OCI-LY1 (cell line): Measurements from ENCODE around the gene DBR1.

ENCODE experiments used
- H2AFZ ChIP-seq: fragments of 200-600 bp; sonication (generic), shearing (Covaris generic); 2 replicates; pipeline ENCODE4 v1.6.0; 2014; ENCODE audit warnings: antibody characterized with exemption, mild to moderate bottlenecking, low read length
- H3F3A ChIP-seq: fragments of 200-600 bp; sonication (generic), shearing (Covaris generic); 2 replicates; pipeline ENCODE4 v1.6.0; 2014; ENCODE audit warnings: mild to moderate bottlenecking, antibody characterized with exemption, low read length, moderate library complexity; ENCODE audit not compliant: insufficient read depth
- H3K27ac ChIP-seq: fragments of 200-600 bp; sonication (generic); 2 replicates; pipeline ENCODE4 v1.5.1; 2014; ENCODE audit warnings: low read length, mixed run types, mild to moderate bottlenecking, low read depth; ENCODE audit not compliant: poor library complexity, severe bottlenecking
- H3K27me3 ChIP-seq: fragments of 200-600 bp; sonication (generic); 2 replicates; pipeline ENCODE4 v1.6.0; 2014; ENCODE audit warnings: antibody characterized with exemption, mild to moderate bottlenecking, low read length, moderate library complexity; ENCODE audit not compliant: insufficient read depth
- H3K36me3 ChIP-seq: fragments of 200-600 bp; sonication (generic); 2 replicates; pipeline ENCODE4 v1.6.1; 2014; ENCODE audit warnings: mild to moderate bottlenecking, antibody characterized with exemption, low read length, moderate library complexity, mixed read lengths; ENCODE audit not compliant: insufficient read depth
- H3K4me1 ChIP-seq: fragments of 200-600 bp; sonication (generic); 2 replicates; pipeline ENCODE4 v1.5.1; 2014; ENCODE audit warnings: mild to moderate bottlenecking, low read length, moderate library complexity; ENCODE audit not compliant: insufficient read depth, severe bottlenecking
- H3K4me2 ChIP-seq: fragments of 200-600 bp; sonication (generic), shearing (Covaris generic); 2 replicates; pipeline ENCODE4 v1.6.1; 2014; ENCODE audit warnings: low read length
- H3K4me3 ChIP-seq: fragments of 200-600 bp; sonication (generic); 2 replicates; pipeline ENCODE4 v1.5.1; 2014; ENCODE audit warnings: low read length, low read depth, mild to moderate bottlenecking, mixed read lengths; ENCODE audit not compliant: poor library complexity, severe bottlenecking
- H3K79me2 ChIP-seq: fragments of 200-600 bp; shearing (Covaris generic); 2 replicates; pipeline ENCODE4 v1.6.1; 2016; ENCODE audit warnings: mixed run types, low read length, mixed read lengths; ENCODE audit not compliant: insufficient read depth
- H3K9ac ChIP-seq: fragments of 200-600 bp; sonication (generic), shearing (Covaris generic); 2 replicates; pipeline ENCODE4 v1.6.1; 2014; ENCODE audit warnings: mild to moderate bottlenecking, low read length, mixed read lengths
- H3K9me2 ChIP-seq: fragments of 200-600 bp; sonication (generic), shearing (Covaris generic); 2 replicates; pipeline ENCODE4 v1.6.1; 2014; ENCODE audit warnings: low read depth, mild to moderate bottlenecking, low read length, mixed read lengths
- H3K9me3 ChIP-seq: fragments of 200-600 bp; shearing (Covaris generic); 2 replicates; pipeline ENCODE4 v1.6.1; 2014; ENCODE audit warnings: low read length, mixed read lengths
- H4K20me1 ChIP-seq: fragments of 200-600 bp; sonication (generic), shearing (Covaris generic); 2 replicates; pipeline ENCODE4 v1.6.0; 2016; ENCODE audit warnings: mild to moderate bottlenecking, low read length; ENCODE audit not compliant: insufficient read depth
- EZH2 ChIP-seq: fragments of 200-600 bp; sonication (generic), shearing (Covaris generic); IDR thresholded peaks from 2 replicates; pipeline ENCODE4 v1.8.0; 2017; ENCODE audit warnings: borderline replicate concordance, mixed run types, mild to moderate bottlenecking, antibody characterized with exemption, low read length, moderate library complexity, mixed read lengths
- TF ChIP-seq, protein P1 (sequence below): fragments of 200-600 bp; sonication (generic), shearing (Covaris generic); IDR thresholded peaks from 2 replicates; pipeline ENCODE4 v1.5.1; 2017; ENCODE audit warnings: mild to moderate bottlenecking, antibody characterized with exemption, low read length, moderate library complexity, mixed read lengths

DBR1 gene

DNA sequence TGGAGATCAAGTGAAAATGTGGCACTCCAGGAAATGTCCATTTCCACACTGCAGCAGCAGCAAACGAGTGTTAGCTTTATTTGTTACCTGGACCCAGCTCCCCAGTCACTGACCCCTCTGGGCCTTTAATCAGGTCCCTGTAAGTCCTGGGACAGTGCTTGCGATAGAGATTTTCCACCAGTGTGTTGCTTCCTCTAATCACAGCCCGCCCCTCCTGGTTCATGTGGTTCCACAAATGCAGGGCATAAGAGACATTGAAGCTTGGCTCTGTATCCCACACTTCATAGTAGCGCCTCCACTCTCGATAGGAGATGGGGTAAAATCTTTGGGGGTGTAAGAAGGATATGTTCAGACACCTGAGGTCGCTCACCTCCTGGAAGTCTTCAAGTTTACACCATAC lies 50.5 kb downstream of the DBR1 start:
- Histone ChIP-seq H3K4me1 (no peaks in the 10 kb centered on the region), H4K20me1 (no peaks in the 10 kb centered on the region), H3K4me3 (no peak overlapping the region), H3K36me3 (no peaks in the 10 kb centered on the region), H3F3A (no peaks in the 10 kb centered on the region), H3K79me2 (no peaks in the 10 kb centered on the region), H3K27me3 (no peaks in the 10 kb centered on the region), H3K27ac (no peak overlapping the region), H3K9me2 (no peaks in the 10 kb centered on the region), H3K9ac (no peak overlapping the region), H3K9me3 (no peaks in the 10 kb centered on the region), H3K4me2 (no peak overlapping the region), H2AFZ (no peak overlapping the region)
- no peak for TF ChIP-seq EZH2
- TF ChIP-seq, protein P1, sequence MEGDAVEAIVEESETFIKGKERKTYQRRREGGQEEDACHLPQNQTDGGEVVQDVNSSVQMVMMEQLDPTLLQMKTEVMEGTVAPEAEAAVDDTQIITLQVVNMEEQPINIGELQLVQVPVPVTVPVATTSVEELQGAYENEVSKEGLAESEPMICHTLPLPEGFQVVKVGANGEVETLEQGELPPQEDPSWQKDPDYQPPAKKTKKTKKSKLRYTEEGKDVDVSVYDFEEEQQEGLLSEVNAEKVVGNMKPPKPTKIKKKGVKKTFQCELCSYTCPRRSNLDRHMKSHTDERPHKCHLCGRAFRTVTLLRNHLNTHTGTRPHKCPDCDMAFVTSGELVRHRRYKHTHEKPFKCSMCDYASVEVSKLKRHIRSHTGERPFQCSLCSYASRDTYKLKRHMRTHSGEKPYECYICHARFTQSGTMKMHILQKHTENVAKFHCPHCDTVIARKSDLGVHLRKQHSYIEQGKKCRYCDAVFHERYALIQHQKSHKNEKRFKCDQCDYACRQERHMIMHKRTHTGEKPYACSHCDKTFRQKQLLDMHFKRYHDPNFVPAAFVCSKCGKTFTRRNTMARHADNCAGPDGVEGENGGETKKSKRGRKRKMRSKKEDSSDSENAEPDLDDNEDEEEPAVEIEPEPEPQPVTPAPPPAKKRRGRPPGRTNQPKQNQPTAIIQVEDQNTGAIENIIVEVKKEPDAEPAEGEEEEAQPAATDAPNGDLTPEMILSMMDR = no peak

DNA sequence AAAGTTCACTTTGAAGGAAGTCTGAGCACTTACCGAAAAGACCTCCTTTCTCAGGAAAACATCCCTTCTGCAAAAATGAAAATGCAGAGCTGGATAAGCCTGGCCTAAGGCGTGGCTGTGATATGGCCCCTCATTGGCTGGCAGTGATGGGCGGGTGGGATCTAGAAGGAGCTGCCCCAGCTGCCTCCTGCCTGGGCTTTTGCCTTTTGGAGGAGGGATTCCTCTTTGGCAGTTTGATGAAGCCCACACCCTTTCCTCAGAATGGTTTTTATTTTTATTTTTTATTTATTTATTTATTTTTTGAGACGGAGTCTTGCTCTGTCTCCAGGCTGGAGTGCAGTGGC lies 55.3 kb downstream of the DBR1 start:
- Histone ChIP-seq H3K4me2 (no peak overlapping the region), H3K27me3 (peaks cover 4% of the 10 kb centered on the region; the same call in 1 of the 2 replicates), H3K9me3 (no peaks in the 10 kb centered on the region), H3K36me3 (no peaks in the 10 kb centered on the region), H3K4me3 (no peak overlapping the region), H3K27ac (no peak overlapping the region), H3F3A (no peaks in the 10 kb centered on the region), H3K4me1 (peaks cover 11% of the 10 kb centered on the region), H3K79me2 (no peaks in the 10 kb centered on the region), H3K9ac (no peak overlapping the region), H4K20me1 (no peaks in the 10 kb centered on the region), H3K9me2 (no peaks in the 10 kb centered on the region), H2AFZ (no peak overlapping the region)
- no peak for TF ChIP-seq EZH2
- TF ChIP-seq, protein P1 = no peak

DNA sequence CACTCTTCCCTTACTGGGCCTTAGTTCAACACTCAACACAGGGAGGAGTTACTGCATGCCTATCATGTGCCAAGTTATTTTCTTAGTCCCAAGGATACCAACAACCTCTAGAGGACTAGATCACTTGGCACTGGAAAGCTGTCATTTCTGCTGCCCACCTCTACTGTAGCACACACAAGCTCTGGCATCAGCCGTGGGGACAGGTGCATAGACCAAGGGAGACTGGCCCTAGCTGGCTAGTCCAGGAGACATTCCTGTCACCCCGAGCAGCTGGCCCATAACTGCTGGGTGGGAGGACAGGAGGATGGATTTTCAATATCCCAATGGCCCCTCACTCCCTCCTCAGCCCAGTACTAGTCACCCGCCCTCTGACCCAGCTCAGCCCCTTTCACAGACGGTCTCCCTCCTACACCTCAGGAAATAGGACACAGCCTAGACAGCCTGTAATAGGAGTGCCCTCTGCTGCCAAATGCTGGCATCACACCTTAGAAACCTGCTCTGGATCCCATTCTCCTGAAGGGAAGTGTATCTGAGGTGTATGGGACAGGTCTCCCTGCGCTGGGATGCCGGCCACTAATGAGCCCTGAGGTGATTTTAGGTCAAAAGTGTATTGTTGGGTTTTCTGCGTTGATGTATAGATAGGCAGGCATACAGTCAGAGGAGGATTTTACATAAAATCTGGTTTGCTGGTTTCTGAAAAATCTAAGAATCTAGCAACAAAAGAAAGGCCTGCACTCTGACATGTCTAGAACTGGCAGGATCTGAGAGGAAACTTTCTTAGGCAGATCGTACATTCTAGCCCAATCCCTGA lies 55.9 kb downstream of the DBR1 start:
- Histone ChIP-seq H2AFZ (no peak overlapping the region), H3K9ac (no peak overlapping the region), H3F3A (no peaks in the 10 kb centered on the region), H3K4me1 (peaks cover 11% of the 10 kb centered on the region), H3K79me2 (no peaks in the 10 kb centered on the region), H4K20me1 (no peaks in the 10 kb centered on the region), H3K27ac (no peak overlapping the region), H3K9me3 (no peaks in the 10 kb centered on the region), H3K4me2 (no peak overlapping the region), H3K4me3 (no peak overlapping the region), H3K9me2 (no peaks in the 10 kb centered on the region), H3K27me3 (peaks cover 4% of the 10 kb centered on the region; the same call in 1 of the 2 replicates), H3K36me3 (no peaks in the 10 kb centered on the region)
- TF ChIP-seq, protein P1 = peak; percentile 97
- no peak for TF ChIP-seq EZH2
